ENCODE data around the gene ZFP91.
"Not testable (repeated sequence)": the region's sequence is repeated elsewhere in the genome, so short reads cannot be mapped to it uniquely, and the experiment has no call there.

The ZFP91 gene

DNA sequence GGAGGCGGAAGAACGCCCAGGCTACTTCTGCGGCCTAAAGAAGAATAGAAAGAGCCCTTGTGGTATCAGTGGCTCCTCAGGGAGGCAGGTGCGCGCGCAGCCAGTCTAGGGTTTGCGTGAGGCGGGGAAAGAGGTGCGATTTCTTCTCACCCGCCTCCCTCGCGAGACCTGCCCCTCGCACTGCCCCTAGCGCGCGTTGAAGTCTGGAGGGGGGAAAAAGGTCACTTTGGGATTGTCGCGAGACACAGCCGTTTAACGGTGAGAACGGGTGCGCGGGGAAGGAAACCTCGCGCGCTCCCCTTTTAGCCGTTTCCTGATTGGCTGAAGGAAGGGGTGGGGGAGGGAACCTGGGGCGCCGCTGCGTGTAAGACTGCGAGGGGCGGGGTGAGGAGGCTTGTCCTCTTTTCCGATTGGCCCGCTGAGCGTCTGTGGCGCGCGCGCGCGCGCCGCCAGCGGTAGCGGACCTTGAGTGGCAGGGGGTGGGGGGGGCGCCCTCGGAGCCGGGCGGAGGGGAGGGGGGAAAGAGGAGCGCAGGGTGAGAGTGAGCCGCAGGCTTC lies at the start of gene ZFP91:
ZFP91 (plus strand) TSS at position 429 of the 557 bp plus-strand sequence. CDS start 219 bp downstream, outside the sequence.
- DNase-seq, result peak; percentile 98

- no peak for DNase-seq
Measured at GRCh38 chr11:58530236-58530635, 48.6 kb upstream of the ZFP91 start.

- no peak for DNase-seq
Measured at GRCh38 chr11:58531865-58532341, 47.0 kb upstream of the ZFP91 start.

GRCh38 chr11:58546841-58547240 lies 32.0 kb upstream of the ZFP91 start:
- DNase-seq, result no peak

- no peak for DNase-seq
Measured at GRCh38 chr11:58549644-58550043, 29.2 kb upstream of the ZFP91 start.

- no peak for DNase-seq
Measured at GRCh38 chr11:58560842-58561241, 18.0 kb upstream of the ZFP91 start.

- DNase-seq, result peak; percentile 25
Measured at GRCh38 chr11:58561394-58562098, 17.3 kb upstream of the ZFP91 start.

DNA sequence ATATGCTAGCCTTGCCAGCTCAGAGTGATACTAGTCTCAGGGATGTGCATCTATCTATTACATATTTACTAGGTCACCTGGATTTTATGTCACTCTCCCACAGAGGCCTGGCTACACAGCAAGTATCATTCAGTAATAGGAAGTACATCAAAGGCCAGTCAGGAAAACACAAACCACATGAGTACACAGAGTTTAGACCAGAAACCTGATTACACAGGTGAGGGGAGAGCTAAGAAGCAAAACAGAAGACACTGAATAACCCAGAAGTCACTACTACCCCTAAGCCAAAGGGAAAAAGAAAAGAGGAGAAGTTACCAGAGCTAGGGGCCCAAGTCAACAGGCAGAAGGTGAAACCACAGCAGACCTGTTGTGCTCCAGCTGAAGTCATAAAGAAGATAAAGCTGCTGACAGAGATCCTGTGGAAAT lies 16.5 kb upstream of the ZFP91 start:
- DNase-seq, result no peak

- no peak for DNase-seq
Measured at GRCh38 chr11:58564231-58564630, 14.6 kb upstream of the ZFP91 start.

DNA sequence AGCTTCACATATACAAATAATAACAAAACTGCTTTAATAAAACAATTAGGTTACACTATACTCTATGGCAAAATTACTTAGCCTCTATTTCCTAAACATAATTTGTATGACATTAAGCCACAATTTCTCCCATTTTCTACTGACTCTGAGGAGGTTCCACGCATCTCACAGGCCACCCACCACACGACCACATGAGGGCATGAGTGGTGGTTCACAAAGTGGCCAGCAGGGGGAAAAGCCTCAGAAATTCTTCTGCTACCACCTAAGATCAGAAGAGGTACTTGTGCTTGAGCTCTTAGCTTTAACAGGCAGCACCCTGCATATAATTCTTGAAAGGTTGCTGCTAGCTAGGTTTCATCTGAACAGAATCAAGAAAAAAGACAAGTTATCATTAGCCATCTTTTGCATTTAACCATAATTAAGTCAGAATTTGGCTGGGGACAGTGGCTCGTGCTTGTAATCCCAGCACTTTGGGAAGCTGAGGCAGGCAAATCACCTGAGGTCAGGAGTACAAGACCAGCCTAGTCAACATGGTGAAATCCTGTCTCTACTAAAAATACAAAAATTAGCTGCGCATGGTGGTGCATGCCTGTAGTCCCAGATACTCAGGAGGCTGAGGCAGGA lies 10.9 kb upstream of the ZFP91 start:
- peak; percentile 46 for DNase-seq

- DNase-seq, result not testable (repeated sequence)
Measured at GRCh38 chr11:58572906-58573305, 6.0 kb upstream of the ZFP91 start.

DNA sequence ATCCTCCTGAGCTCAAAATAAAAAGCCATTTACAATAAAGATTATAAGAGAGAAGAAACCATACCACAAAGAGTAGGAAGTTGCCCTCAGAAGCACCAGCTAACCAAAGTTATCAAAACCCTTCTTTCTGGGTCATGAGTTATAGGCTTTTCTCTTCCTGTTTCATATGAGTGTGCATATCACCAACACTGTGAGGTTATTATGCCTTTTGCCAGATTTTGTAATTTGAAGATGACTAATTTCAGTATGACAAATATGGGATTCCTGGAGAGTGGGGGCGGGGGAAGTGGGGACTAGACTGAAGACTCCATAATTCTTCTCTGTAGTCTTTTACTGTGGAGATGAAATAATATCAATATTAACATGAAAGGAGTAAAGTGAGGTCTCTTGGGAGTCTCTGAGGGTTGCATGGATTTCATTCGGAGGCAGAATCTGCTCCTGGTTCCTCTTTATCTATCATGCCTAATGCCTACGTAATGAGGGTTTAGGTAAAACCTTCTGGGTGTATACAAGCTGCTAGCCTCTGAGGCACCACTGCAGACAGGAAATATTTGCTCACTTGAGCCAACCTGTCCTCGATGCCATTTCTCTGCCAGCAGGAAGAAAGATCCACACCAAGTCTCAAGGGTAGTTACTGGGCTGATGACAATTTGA lies 5.3 kb upstream of the ZFP91 start:
- no peak for DNase-seq

DNA sequence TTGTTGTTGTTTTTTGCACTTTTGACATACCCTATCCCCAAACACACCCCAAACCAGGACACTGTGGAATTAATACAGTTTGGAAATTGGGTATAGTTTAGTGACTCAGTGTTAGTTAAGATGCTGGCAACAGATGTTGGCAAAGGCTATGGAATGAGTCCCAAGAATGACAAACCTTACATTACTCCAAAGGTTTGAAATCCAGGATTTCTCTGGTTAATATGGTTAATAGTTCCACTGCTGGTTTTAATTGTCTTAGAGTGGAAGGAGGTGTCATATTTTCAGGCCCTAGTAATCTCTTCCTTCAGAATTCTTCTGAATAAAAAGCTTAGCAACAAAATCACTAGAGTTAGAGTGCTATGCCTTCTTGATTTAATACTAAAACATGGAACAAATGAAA lies 4.0 kb upstream of the ZFP91 start:
- no peak for DNase-seq

GRCh38 chr11:58575377-58576020 lies 3.4 kb upstream of the ZFP91 start, which contains the start of gene LPXN:
Gene LPXN, minus strand, starts transcription at chr11:58575856. Its CDS starts 84 bp downstream, at chr11:58575772.
- DNase-seq, result peak; percentile 50

- peak; percentile 30 for DNase-seq
Measured at GRCh38 chr11:58576887-58577471, 1.9 kb upstream of the ZFP91 start.

DNA sequence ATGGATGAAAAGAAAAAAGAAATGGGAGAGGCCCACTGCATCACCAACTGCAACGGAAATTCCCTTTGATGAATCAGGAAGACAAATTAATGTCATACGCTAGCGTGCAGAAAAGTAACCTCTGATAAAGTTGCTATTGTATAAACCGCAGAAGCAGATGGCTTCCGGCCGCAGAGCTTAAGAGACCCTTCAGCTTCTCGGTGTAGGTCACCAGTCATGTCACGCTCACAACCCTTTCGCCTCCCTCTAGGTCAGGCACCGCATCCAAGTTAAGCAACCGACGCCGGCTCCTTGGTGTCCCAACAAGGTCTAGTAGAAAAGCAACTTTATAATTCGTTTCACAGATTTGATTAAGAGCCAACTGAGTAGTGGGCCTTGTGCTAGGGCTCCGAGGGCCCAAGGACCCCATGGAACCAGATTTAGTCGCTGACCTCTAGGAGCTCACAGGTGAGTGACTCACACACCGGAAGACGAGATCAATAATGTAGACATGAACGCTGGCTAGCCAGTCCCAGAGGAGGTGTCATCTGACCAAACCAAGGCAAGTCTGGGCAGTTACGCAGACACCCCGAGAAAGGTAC lies 1.2 kb upstream of the ZFP91 start:
- peak; percentile 64 for DNase-seq

GRCh38 chr11:58578136-58578634 lies 678 bp upstream of the ZFP91 start:
- DNase-seq, result peak; percentile 98

DNA sequence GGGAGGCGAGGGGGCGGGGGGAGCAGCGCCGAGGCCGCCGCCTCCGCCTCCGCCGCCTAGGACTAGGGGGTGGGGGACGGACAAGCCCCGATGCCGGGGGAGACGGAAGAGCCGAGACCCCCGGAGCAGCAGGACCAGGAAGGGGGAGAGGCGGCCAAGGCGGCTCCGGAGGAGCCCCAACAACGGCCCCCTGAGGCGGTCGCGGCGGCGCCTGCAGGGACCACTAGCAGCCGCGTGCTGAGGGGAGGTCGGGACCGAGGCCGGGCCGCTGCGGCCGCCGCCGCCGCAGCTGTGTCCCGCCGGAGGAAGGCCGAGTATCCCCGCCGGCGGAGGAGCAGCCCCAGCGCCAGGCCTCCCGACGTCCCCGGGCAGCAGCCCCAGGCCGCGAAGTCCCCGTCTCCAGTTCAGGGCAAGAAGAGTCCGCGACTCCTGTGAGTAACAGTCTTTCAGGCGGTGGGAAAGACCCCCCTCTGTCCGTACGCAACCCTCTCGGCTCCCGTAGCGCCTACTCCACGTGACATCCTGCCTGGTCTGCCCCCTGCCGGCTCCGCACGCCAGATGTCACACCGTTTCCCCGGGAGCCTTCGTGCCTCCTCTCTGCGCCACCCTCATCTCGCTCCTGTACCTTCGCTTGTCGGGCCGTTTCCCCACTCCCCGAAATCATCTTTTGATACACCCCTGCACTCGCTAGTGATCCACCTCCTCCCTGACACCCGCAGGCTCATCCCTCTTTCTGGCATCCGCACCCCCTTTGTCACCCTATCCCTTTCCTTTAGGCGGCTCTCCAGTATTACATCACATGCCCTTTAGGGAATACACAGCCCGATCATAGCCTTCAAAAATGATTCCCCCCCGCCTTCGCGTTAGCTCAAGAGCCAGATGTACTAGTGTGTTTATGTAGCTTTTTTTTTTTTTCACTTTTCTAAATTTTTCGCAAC lies 598 bp downstream of the ZFP91 start:
- DNase-seq, result peak; percentile 92

DNA sequence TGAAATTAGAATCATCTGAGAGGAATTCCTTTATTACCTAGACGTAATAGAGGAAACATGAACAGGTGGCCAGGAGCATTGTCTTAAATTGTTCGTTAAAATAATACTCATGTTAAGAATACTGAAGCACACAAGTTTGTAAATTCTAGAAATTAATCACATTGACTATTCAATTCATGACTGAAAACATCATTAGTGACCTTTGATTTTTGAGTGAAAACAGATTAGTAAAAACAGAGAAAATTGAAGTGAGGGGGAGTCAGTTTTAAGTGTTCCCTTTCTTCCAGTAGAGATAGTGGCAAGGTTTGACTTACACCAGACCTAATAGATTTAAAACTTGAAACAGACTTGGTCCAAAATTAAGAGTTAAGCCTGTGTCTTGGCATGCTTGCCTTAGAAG lies 1.4 kb downstream of the ZFP91 start:
- DNase-seq, result no peak

GRCh38 chr11:58582437-58582836 lies 3.6 kb downstream of the ZFP91 start:
- DNase-seq, result no peak

DNA sequence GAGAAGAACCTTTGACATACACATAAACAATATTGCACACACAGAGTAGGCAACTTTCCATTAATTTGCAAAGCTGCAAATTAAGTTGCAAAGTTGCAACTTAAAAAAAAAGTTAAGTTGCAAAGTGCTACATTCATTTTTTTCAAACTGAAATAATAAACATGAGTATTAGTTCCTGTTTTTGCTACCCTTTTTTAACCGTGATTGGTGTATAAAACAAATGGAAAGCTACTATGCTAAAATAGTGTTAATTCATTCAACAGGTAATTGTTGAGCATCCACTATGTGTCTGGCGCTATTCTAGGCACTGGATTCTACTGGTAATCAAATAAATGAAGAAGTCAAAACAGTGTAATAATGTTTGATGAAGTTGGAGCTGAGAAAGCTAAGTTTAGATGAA lies 8.1 kb downstream of the ZFP91 start:
- no peak for DNase-seq
